Measurements from ENCODE around the gene CNOT10. TPM values are rescaled to one million over a fixed set of nuclear protein-coding genes. Genes with fewer than 3 reads are reported as not detected.
A peak's percentile ranks its signal among the peaks of the same experiment; 100 is the strongest.
"Not testable (repeated sequence)": the region's sequence is repeated elsewhere in the genome, so short reads cannot be mapped to it uniquely, and the experiment has no call there.

Gene CNOT10
- total RNA-seq, 4 donors from 2014 or later = 15.1 to 50.0 (median 31.8) TPM

DNA sequence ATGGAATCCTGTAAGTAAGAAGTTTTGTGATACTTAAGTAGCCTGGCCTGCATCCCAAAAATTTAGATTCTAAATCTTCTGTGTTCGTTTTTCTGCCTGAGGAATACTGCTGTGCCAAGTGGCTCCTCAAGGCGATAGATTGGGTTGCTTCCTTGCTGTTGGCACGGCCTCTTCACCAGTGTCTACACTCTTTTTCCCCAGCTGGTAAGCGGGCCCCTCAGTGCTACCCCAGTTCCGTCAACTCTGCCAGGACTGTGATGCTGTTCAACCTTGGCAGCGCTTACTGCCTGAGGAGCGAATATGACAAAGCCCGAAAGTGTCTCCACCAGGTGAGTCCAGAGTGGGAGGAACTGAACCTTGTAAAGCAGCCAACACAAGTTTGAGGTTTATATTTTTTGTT is 79.5 kb downstream of the CNOT10 start:
- H3K9me3 ChIP-seq = no peaks in the 10 kb centered on the region
- no peak overlapping the region for H3K27ac ChIP-seq
- intact Hi-C loops (cut with DNase I; ENCODE audit: low total_unique reads) = no loop called here
- no peak for TF ChIP-seq POLR2A (IDR thresholded peaks at IDR 0.05)
- TF ChIP-seq, protein P1, sequence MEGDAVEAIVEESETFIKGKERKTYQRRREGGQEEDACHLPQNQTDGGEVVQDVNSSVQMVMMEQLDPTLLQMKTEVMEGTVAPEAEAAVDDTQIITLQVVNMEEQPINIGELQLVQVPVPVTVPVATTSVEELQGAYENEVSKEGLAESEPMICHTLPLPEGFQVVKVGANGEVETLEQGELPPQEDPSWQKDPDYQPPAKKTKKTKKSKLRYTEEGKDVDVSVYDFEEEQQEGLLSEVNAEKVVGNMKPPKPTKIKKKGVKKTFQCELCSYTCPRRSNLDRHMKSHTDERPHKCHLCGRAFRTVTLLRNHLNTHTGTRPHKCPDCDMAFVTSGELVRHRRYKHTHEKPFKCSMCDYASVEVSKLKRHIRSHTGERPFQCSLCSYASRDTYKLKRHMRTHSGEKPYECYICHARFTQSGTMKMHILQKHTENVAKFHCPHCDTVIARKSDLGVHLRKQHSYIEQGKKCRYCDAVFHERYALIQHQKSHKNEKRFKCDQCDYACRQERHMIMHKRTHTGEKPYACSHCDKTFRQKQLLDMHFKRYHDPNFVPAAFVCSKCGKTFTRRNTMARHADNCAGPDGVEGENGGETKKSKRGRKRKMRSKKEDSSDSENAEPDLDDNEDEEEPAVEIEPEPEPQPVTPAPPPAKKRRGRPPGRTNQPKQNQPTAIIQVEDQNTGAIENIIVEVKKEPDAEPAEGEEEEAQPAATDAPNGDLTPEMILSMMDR (IDR thresholded peaks at IDR 0.05) = no peak
- H3K4me1 ChIP-seq = no peaks in the 10 kb centered on the region
- no peak for DNase-seq
- H3K36me3 ChIP-seq = no peaks in the 10 kb centered on the region
- H3K27me3 ChIP-seq = no peaks in the 10 kb centered on the region
- H3K4me3 ChIP-seq = no peak overlapping the region

GRCh38 chr3:32778389-32778788 is 93.4 kb downstream of the CNOT10 start:
- no peak overlapping the region for H3K4me3 ChIP-seq
- no peaks in the 10 kb centered on the region for H3K27me3 ChIP-seq
- intact Hi-C loops (cut with DNase I; ENCODE audit: low total_unique reads) = no loop called here
- H3K9me3 ChIP-seq = no peaks in the 10 kb centered on the region
- no peaks in the 10 kb centered on the region for H3K4me1 ChIP-seq
- H3K36me3 ChIP-seq = no peaks in the 10 kb centered on the region
- no peak for DNase-seq
- H3K27ac ChIP-seq = no peak overlapping the region
- TF ChIP-seq, protein P1 (IDR thresholded peaks at IDR 0.05) = no peak
- TF ChIP-seq POLR2A (IDR thresholded peaks at IDR 0.05) = no peak

GRCh38 chr3:32780071-32780734 is 95.2 kb downstream of the CNOT10 start:
- no peak for DNase-seq
- intact Hi-C loops (cut with DNase I; ENCODE audit: low total_unique reads) = no loop called here
- no peaks in the 10 kb centered on the region for H3K4me1 ChIP-seq
- H3K27me3 ChIP-seq = no peaks in the 10 kb centered on the region
- H3K9me3 ChIP-seq = no peaks in the 10 kb centered on the region
- TF ChIP-seq, protein P1 (IDR thresholded peaks at IDR 0.05) = no peak
- no peak for TF ChIP-seq POLR2A (IDR thresholded peaks at IDR 0.05)
- no peaks in the 10 kb centered on the region for H3K36me3 ChIP-seq
- no peak overlapping the region for H3K27ac ChIP-seq
- H3K4me3 ChIP-seq = peak overlapping the region in 1 of 2 donors; percentile 37

DNA sequence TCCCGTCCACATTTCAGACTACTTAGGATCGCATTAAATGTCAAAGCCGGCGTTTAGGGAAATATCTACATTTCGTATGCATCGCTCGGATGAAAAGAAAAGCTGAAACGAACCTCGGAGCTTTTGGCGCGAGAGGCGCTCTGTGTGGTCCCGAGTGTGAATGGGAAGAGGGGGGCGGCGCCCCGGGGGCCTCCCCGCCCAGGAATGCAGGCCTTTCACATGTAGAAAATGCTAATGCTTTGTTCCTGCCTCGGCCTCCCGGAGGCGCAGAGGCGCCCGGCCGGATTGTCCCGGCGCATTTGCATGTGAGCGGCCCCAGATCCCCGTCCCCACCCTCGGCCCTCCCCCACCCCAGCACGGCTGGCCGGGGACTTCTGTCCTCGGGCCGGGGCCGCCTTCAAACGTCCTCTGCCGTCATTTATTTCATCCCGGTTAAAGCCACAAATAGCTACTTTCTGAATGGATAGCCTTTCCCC is 95.8 kb downstream of the CNOT10 start:
- DNase-seq = peak in 1 of 2 donors; percentile 15
- no peaks in the 10 kb centered on the region for H3K4me1 ChIP-seq
- H3K27ac ChIP-seq = no peak overlapping the region
- H3K9me3 ChIP-seq = no peaks in the 10 kb centered on the region
- intact Hi-C loops (cut with DNase I; ENCODE audit: low total_unique reads) = no loop called here
- H3K36me3 ChIP-seq = no peaks in the 10 kb centered on the region
- H3K27me3 ChIP-seq = no peaks in the 10 kb centered on the region
- TF ChIP-seq POLR2A (IDR thresholded peaks at IDR 0.05) = no peak
- TF ChIP-seq, protein P1 (IDR thresholded peaks at IDR 0.05) = no peak
- peak overlapping the region; percentile 26 to 37 for H3K4me3 ChIP-seq

DNA sequence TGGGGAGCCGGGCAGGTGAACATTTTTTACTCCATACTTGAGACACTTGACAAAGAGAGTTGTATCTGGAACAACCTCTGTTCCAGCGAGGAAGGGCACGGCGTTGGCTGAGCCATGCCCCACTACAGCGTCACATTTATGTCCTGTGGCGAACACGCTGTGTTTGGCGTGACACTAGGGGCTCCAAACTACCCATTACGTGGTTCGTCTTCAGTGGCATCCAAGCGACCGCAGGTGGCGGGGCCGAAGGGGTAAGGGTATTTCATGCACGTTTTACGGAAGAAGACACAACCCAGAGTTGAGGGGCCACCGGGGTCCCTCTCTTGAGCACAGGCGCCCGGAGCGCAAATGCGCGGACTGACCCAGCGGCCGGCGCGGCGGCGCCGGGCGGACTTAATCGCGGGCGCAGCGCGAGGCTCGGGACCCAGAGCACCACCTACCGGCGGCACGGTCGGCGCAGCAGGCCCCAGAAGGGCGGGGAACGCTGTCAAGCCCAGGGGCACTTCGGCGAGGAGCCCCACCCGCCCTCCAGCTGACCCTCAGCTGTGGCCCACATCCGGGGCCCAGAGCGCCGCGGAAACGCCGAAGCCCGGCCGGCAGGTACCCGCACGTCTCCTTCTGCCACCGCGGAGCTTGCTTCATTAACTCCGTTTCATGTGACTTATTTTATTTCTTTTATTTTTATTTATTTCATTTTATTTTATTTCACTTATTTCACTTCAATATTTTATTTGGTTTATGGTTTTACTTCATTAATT is 96.4 kb downstream of the CNOT10 start:
- H3K36me3 ChIP-seq = no peaks in the 10 kb centered on the region
- H3K4me1 ChIP-seq = no peaks in the 10 kb centered on the region
- intact Hi-C loops (cut with DNase I; ENCODE audit: low total_unique reads) = no loop called here
- H3K27me3 ChIP-seq = no peaks in the 10 kb centered on the region
- H3K27ac ChIP-seq = no peak overlapping the region
- peak; percentile 28 to 58 for DNase-seq
- H3K4me3 ChIP-seq = peak overlapping the region; percentile 26 to 37
- no peak for TF ChIP-seq POLR2A (IDR thresholded peaks at IDR 0.05)
- TF ChIP-seq, protein P1 (IDR thresholded peaks at IDR 0.05) = peak; percentile 49 to 73 (median 58)
- no peaks in the 10 kb centered on the region for H3K9me3 ChIP-seq

GRCh38 chr3:32781969-32782270 is 96.9 kb downstream of the CNOT10 start:
- DNase-seq; H3K27me3 ChIP-seq; H3K4me1 ChIP-seq; intact Hi-C loops (cut with DNase I; ENCODE audit: low total_unique reads); H3K27ac ChIP-seq; H3K36me3 ChIP-seq; H3K4me3 ChIP-seq; H3K9me3 ChIP-seq: not testable (repeated sequence)
